KMS-11 (cell line): ENCODE results near the gene C10orf88.

Experiments used
- H2AFZ ChIP-seq: fragments of 200-600 bp; sonication (generic); 2 replicates; pipeline ENCODE4 v1.6.1; 2016; ENCODE audit warnings: antibody characterized with exemption, mixed run types, low read depth
- H3K27ac ChIP-seq: fragments of 200-600 bp; sonication (generic); 2 replicates; pipeline ENCODE4 v1.6.1; 2016; ENCODE audit warnings: mild to moderate bottlenecking, mixed run types
- H3K27me3 ChIP-seq: fragments of 200-600 bp; sonication (generic); 2 replicates; pipeline ENCODE4 v1.6.1; 2017; ENCODE audit warnings: mild to moderate bottlenecking, low read depth, mixed run types, moderate library complexity; ENCODE audit not compliant: insufficient read depth
- H3K36me3 ChIP-seq: fragments of 200-600 bp; sonication (generic); 2 replicates; pipeline ENCODE4 v1.6.1; 2017; ENCODE audit warnings: mild to moderate bottlenecking, mixed run types; ENCODE audit not compliant: insufficient read depth
- H3K4me1 ChIP-seq: fragments of 200-600 bp; sonication (generic); 2 replicates; pipeline ENCODE4 v1.6.1; 2016; ENCODE audit warnings: mild to moderate bottlenecking, low read depth, mixed run types; ENCODE audit not compliant: poor library complexity, severe bottlenecking
- H3K4me2 ChIP-seq: fragments of 200-600 bp; sonication (generic); 2 replicates; pipeline ENCODE4 v1.7.0; 2016; ENCODE audit warnings: mild to moderate bottlenecking, mixed run types
- H3K4me3 ChIP-seq: fragments of 200-600 bp; sonication (generic); IDR thresholded peaks from 2 replicates; pipeline ENCODE4 v1.6.1; 2017; ENCODE audit warnings: low read depth, low read length, mixed read lengths; ENCODE audit not compliant: insufficient read depth
- H3K79me2 ChIP-seq: fragments of 200-600 bp; sonication (generic); 2 replicates; pipeline ENCODE4 v1.6.1; 2016; ENCODE audit warnings: low read depth, mixed run types; ENCODE audit not compliant: insufficient read depth
- H3K9ac ChIP-seq: fragments of 200-600 bp; sonication (generic); 2 replicates; pipeline ENCODE4 v1.6.1; 2016; ENCODE audit warnings: mild to moderate bottlenecking, mixed run types
- H4K20me1 ChIP-seq: fragments of 200-600 bp; sonication (generic); 2 replicates; pipeline ENCODE4 v1.6.1; 2016; ENCODE audit warnings: mild to moderate bottlenecking, mixed run types; ENCODE audit not compliant: insufficient read depth
- CTCF ChIP-seq: fragments of 200-600 bp; sonication (generic); conservative IDR thresholded peaks from 2 replicates; pipeline ENCODE4 v1.6.1; 2017; ENCODE audit warnings: low read depth, mild to moderate bottlenecking, antibody characterized with exemption, low read length, moderate library complexity, mixed read lengths

The C10orf88 gene

GRCh38 chr10:122993797-122994336 is 39.8 kb upstream of the C10orf88 start:
- H3K27me3 ChIP-seq: no peaks in the 10 kb centered on the region
- peaks cover 16% of the 10 kb centered on the region for H3K4me1 ChIP-seq
- no peak overlapping the region for H3K27ac ChIP-seq
- H3K9ac ChIP-seq: no peak overlapping the region
- TF ChIP-seq CTCF: no peak
- H4K20me1 ChIP-seq: no peaks in the 10 kb centered on the region; the same call in 1 of the 2 replicates
- H3K4me2 ChIP-seq: no peak overlapping the region
- H3K36me3 ChIP-seq: no peaks in the 10 kb centered on the region; the same call in 1 of the 2 replicates
- no peak overlapping the region for H2AFZ ChIP-seq
- no peaks in the 10 kb centered on the region; the same call in 1 of the 2 replicates for H3K79me2 ChIP-seq
- no peak overlapping the region for H3K4me3 ChIP-seq

GRCh38 chr10:122992031-122992585 is 38.1 kb upstream of the C10orf88 start:
- Histone ChIP-seq H4K20me1 (no peaks in the 10 kb centered on the region; the same call in 1 of the 2 replicates), H3K9ac (no peak overlapping the region), H3K79me2 (no peaks in the 10 kb centered on the region), H3K4me3 (no peak overlapping the region), H3K36me3 (no peaks in the 10 kb centered on the region; the same call in 1 of the 2 replicates), H3K4me2 (no peak overlapping the region), H3K27me3 (no peaks in the 10 kb centered on the region), H3K4me1 (no peaks in the 10 kb centered on the region), H2AFZ (no peak overlapping the region), H3K27ac (no peak overlapping the region)
- TF ChIP-seq CTCF: no peak

GRCh38 chr10:122990278-122990677 is 36.3 kb upstream of the C10orf88 start:
- Histone ChIP-seq H3K9ac (no peak overlapping the region), H4K20me1 (no peaks in the 10 kb centered on the region; the same call in 1 of the 2 replicates), H3K4me3 (no peak overlapping the region), H3K4me2 (no peak overlapping the region), H3K79me2 (no peaks in the 10 kb centered on the region), H3K27ac (no peak overlapping the region), H3K36me3 (no peaks in the 10 kb centered on the region; the same call in 1 of the 2 replicates), H2AFZ (no peak overlapping the region), H3K27me3 (no peaks in the 10 kb centered on the region), H3K4me1 (no peaks in the 10 kb centered on the region)
- TF ChIP-seq CTCF: no peak

GRCh38 chr10:122988501-122988900 is 34.5 kb upstream of the C10orf88 start:
- no peaks in the 10 kb centered on the region for H3K36me3 ChIP-seq
- H3K4me3 ChIP-seq: no peak overlapping the region
- H4K20me1 ChIP-seq: no peaks in the 10 kb centered on the region
- H3K27ac ChIP-seq: no peak overlapping the region
- H3K79me2 ChIP-seq: no peaks in the 10 kb centered on the region
- H3K9ac ChIP-seq: no peak overlapping the region
- H2AFZ ChIP-seq: no peak overlapping the region
- no peak overlapping the region for H3K4me2 ChIP-seq
- no peak for TF ChIP-seq CTCF
- no peaks in the 10 kb centered on the region for H3K4me1 ChIP-seq
- H3K27me3 ChIP-seq: no peaks in the 10 kb centered on the region
